DMS79 treated with DMSO at 0.1 percent for 48 hours (cell line): ENCODE data around the gene C19orf12.

Experiments used
- DNase-seq: peaks from one replicate; lab custom pipeline; 2025; lab: John Stamatoyannopoulos, UW

The C19orf12 gene

DNA sequence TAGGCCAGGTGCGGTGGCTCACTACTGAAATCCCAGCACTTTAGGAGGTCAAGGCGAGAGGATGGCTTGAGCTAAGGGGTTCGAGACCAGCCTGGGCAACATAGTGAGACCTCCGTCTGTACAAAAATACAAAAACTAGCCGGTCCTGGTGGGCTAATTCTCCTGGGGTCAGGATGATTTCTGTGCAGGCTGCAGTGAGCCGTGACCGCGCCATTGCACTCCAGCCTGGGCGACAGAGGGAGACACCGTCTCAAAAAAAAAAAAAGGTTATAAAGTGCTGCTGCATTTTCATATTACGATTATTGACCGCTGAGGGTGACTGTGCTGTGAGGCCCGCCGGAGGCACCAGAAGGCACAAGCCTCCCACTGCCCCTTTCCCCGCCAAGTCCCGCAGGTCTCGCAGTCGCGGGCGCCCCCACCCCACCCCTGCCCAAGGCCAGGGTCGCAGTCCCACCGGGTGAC lies 50.3 kb downstream of the C19orf12 start:
- DNase-seq = no peak

DNA sequence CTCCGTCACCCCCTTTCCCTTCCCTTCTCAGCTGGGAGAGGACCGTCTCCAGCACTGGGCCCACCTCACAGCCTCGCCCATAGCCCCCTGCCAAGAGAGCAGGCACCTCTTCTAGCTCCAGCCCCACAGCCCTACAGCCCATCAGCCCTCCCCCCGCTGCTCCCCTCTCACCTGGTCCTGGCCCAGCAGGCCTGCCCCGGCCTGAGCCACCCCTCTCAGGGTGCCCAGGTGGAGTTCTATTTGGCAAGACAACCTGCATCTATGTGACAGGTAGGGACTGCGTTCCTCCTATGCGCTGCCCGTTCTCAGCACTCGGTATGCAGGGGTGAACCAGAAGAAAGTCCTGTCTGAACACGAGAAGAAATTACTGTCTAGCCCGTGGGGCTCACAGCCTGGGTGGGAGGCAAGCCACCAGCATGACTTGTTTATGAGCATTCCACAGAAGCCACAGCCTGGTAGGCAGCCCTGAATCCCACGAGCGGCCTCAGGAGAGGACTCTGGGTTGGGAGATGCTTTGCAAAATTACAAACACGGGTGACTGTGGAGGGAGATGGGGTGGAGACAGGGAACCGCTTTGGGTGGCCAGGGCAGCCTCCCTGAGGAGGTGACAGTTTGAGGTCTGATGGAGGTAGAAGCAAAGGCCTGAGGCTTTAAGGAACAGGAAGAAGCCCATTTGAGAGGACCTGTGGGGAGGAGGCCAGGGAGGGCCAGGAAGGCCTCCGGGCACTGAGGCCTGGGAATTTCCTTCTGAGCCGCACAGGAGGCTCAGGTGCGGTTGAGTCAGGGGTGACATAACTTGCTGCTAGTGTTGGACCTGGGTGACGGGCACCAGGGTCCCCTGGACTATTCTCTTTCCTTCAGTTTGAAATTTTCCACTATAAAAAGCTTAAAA lies 51.0 kb downstream of the C19orf12 start:
- DNase-seq = no peak

DNA sequence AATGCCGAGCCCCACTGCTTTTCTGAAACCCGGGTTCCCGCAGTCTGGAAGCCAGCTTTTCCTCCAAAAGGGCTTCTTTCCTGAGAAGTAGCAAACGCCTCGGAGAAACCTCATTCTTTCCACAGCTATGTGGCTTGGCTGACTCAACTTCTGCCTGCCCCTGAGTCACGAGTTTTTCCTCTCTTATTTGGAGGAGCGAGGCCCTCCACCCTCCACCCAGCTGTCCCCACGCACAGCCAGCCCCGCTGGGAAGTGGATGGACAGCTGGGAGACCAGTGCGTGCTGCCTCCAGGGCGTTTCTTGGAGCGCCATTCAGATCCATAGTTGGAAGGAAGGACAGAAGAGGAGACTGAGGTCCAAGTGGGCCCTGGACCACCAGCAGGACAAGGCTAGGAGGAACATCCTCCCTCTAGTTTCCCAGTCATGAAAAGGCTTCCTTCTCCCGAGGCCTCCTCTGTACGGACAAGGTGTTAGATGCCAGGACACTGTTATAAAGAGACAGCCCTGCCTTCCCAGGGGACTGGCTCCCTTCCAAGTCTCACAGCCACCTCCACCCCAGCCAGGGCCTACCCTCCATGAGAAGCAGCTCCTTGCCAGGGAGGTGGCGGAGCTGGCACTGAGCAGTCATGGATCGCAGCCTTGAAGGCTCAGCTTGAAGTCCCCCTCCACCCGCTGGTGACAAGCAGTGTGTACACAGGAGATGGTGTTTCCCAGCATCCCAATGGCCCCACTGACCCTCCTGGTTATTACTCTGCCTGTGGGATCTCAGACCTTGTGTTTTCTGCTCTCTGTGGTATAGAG lies 52.3 kb downstream of the C19orf12 start:
- DNase-seq = peak; percentile 17

DNA sequence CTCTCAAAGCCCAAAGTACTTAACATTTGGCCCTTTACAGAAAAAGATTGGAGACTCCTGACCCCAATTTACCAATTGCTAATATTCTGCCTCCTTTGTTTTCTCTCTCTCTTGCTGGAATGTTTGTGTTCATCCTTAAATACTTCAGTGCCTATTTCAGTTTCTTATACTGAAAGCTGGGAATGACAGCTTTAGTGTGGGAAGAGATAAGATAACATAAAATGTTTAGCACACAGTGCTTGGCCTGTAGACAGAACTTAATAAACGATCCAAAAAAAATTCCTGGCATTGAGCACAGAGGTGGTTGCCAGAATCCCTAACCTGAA lies 52.8 kb downstream of the C19orf12 start:
- no peak for DNase-seq

DNA sequence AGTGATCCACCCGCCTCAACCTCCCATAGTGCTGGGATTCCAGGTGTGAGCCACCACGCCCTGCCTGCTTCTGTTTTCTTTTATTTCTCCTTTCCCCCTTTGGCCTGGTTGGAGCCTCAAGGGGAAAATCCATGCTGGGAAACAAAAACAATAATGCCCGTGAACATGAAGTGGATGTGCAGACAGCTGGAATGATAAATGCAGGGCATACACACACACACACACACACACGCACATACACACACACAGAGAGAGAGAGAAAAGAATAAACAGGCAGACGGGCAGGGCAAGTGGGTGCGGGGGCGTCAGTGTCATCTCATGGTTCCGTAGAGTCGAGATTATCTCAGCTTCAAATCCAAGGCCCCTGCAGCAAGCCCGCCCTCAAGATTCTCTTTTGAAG lies 54.2 kb downstream of the C19orf12 start:
- DNase-seq = no peak

DNA sequence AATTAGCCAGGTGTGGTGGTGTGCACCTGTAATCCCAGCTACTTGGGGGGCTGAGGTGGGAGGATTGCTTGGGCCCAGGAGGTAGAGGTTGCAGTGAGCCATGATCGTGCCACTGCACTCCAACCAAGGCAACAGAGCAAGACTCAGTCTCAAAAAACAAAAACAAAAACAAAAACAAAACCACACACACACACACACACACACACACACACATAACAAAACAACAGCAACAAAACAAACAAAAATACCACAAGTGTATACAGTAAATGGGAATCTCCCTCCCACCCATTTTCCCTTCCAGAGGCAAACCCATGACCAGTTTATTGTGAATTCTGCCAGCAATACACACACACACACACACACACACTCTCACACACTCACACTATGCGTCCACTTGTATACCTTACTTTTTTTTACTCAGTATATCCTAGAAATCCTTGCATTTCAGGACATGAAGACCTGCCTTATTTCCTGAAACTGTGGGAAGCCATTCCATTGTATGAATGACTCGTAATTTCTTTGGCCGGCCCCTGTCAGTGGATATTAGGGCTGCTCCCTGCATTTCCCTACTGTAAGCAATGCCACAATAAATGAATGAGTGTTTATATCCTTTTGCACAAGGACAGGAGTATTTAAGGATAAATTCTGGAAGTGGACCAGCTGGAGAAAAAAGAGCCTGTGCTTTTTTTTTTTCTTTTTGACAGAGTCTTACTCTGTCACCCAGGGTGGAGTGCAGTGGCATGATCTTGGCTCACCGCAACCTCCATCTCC lies 56.7 kb downstream of the C19orf12 start:
- DNase-seq = no peak

DNA sequence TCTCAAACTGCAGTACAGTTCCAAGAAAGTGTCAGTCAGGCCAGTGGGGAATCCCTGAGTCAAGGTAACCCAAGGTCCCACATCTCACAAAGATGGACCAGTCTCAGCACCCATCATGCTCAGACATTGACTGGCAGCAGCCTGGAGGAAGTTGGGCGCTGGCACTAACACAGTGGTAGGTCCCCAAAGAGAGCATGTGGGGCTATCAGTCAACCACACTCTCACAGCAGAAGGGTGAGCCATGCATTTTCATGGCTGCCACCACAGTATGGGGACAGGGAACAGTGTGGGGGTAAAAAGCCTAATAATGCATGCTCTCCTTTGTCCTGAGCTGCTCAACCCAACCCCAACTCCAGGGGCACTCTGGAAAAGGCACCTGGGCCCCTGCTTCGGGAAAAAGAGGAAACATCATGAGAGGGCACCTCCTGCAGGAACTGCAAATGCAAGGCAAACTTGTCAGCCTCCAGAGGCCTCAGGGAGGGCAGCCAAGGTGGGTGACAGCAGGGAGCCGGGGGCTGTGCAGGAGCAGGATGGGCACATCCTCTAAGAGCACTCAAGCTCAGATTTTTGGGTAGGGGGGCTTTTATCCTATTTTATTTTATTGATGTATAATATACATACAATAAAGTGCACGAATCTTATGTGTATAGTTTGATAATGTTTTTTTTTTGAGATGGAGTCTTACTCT lies 59.3 kb downstream of the C19orf12 start:
- no peak for DNase-seq

DNA sequence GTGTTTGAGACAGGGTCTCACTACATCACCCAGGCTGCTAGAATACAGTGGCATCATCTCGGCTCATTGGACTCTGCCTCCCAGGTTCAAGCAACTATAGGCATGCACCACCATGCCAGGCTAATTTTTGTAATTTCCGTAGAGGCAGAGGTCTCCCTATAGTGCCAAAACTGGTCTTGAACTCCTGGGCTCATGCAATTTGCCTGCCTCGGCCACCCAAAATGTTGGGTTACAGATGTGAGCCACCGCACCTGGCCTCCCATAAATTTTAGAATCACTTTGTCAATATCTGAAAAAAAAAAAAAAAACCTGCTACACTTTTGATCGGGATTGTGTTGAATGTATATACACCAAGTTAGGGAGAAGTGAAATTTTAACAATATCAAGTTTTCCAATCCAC lies 61.7 kb downstream of the C19orf12 start:
- DNase-seq = no peak

DNA sequence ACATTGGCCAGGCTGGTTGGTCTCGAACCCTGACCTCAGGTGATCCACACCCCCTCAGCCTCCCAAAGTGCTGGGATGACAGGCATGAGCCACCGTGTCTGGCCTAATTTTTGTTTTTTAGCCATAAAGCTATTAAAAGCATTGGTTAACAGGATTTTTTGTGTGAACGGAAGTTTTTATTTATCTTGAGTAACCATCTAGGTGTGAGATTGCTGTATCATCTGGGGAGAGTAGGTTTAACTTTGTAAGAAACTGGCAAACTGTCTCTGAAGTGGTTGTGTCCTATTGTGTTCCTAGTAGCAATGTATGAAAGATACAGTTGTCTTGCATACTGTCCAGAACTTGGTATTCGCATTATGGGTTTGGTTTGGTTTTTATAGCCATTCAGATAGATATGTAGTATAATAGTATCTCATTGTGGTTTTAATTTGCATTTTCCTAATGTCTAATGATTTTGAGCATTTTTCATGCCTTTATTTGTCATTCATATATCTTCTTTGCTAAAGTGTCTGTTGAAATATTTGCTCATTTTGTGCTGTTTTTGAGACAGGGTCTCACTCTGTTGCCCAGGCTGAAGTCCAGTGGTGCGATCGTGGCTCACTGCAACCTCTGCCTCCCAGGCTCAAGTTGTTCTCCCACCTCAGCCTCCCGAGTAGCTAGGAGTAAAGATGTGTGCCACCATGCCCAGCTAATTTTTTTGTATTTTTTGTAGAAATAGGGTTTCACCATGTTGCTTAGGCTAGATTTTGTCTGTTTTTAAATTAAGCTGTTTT lies 63.3 kb downstream of the C19orf12 start:
- DNase-seq = no peak

DNA sequence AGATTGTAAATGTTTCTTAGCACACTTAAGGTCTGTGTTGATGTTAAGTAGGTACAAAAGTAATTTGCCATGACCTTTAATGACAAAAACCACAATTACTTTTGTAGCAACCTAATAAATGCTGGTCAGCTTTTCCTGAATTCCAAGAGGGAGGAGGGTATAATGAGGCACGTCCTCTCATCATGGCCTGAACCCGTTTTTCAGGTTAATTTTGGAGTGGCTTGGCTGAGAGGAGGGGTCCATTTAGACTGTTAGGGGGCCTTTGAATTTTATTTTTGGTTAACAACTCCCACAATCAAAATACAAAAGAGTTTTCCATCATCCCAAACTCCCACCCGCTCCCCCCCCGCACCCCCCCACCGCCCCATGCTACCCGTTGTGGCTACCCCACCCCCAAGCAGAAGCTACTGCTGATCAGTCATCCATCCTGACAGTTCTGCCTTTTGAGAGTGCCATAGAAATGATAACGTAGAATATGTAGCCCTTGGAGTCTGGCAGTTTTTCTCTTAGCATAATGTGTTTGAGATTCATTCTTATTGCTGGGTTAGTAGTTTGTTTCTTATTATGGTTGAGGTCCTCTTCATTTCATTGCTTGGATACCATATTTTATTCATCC lies 64.2 kb downstream of the C19orf12 start:
- peak; percentile 35 for DNase-seq
